Smooth muscle cell (in vitro differentiated cells): ENCODE data around the gene KCNQ1. TPM values are rescaled to one million over a fixed set of nuclear protein-coding genes. Genes with fewer than 3 reads are reported as not detected.

Experiments used
- DNase-seq: peaks from one replicate; lab custom pipeline; 2025; ENCODE audit not compliant: unreplicated experiment; lab: John Stamatoyannopoulos, UW
- H2AFZ ChIP-seq: fragments of 200-600 bp; sonication (generic); 2 replicates; pipeline ENCODE4 v1.6.0; 2016; ENCODE audit warnings: antibody characterized with exemption, low read depth, mild to moderate bottlenecking
- H3F3A ChIP-seq: fragments of 200-600 bp; sonication (generic); 2 replicates; pipeline ENCODE4 v1.6.0; 2017; ENCODE audit warnings: antibody characterized with exemption, low read depth
- H3K27ac ChIP-seq: fragments of 200-600 bp; sonication (generic); 2 replicates; pipeline ENCODE4 v1.5.1; 2016; ENCODE audit warnings: low read depth, mild to moderate bottlenecking
- H3K27me3 ChIP-seq: fragments of 200-600 bp; sonication (generic); 2 replicates; pipeline ENCODE4 v1.6.1; 2016; ENCODE audit warnings: low read depth, mild to moderate bottlenecking
- H3K36me3 ChIP-seq: fragments of 200-600 bp; sonication (generic); 2 replicates; pipeline ENCODE4 v1.5.1; 2016; ENCODE audit warnings: low read depth
- H3K4me1 ChIP-seq: fragments of 200-600 bp; sonication (generic); 2 replicates; pipeline ENCODE4 v1.5.1; 2016; ENCODE audit warnings: low read depth
- H3K4me2 ChIP-seq: fragments of 200-600 bp; sonication (generic); 2 replicates; pipeline ENCODE4 v1.6.0; 2016; ENCODE audit warnings: mild to moderate bottlenecking
- H3K4me3 ChIP-seq: fragments of 200-600 bp; sonication (generic); 2 replicates; pipeline ENCODE4 v1.5.1; 2016; ENCODE audit warnings: mild to moderate bottlenecking
- H3K79me2 ChIP-seq: fragments of 200-600 bp; sonication (generic); 2 replicates; pipeline ENCODE4 v1.6.0; 2016; ENCODE audit warnings: low read depth, mild to moderate bottlenecking
- H3K9ac ChIP-seq: fragments of 200-600 bp; sonication (generic); 2 replicates; pipeline ENCODE4 v1.6.0; 2016; ENCODE audit warnings: low read depth
- H3K9me3 ChIP-seq: fragments of 200-600 bp; sonication (generic); replicated peaks from 2 replicates; pipeline ENCODE4 v1.5.1; 2016; ENCODE audit warnings: low read depth
- H4K20me1 ChIP-seq: fragments of 200-600 bp; sonication (generic); 2 replicates; pipeline ENCODE4 v1.6.0; 2016; ENCODE audit warnings: low read depth
- WGBS: methylation state at CpG from one replicate; pipeline ENCODE4 v1.1.7; 2016; ENCODE audit warnings: low lambda C conversion rate; 5-methylcytosine and 5-hydroxymethylcytosine counted together
- polyA plus RNA-seq: library from polyadenylated mRNA; unstranded; fragments of >200 nt; fragmentation: Nextera tagmentation; extraction: Ambion mirVana; gene quantifications from 2 replicates; pipeline ENCODE4 v1.2.1, GENCODE V29; 2016
- total RNA-seq: library from RNA; depleted of rRNA; stranded (reverse); fragments of >200 nt; gene quantifications from 2 replicates; pipeline ENCODE4 v1.2.3, GENCODE V29; 2014
- TF ChIP-seq, protein P1 (sequence below): fragments of 200-600 bp; sonication (generic); IDR thresholded peaks from 2 replicates; pipeline ENCODE4 v1.5.1; 2017; ENCODE audit warnings: borderline replicate concordance, mild to moderate bottlenecking, antibody characterized with exemption; ENCODE audit not compliant: insufficient read depth, poor library complexity, severe bottlenecking

Gene KCNQ1
- total and polyA plus RNA-seq, 2 experiments from 2014 or later, result 1.3 to 2.3 TPM

DNA sequence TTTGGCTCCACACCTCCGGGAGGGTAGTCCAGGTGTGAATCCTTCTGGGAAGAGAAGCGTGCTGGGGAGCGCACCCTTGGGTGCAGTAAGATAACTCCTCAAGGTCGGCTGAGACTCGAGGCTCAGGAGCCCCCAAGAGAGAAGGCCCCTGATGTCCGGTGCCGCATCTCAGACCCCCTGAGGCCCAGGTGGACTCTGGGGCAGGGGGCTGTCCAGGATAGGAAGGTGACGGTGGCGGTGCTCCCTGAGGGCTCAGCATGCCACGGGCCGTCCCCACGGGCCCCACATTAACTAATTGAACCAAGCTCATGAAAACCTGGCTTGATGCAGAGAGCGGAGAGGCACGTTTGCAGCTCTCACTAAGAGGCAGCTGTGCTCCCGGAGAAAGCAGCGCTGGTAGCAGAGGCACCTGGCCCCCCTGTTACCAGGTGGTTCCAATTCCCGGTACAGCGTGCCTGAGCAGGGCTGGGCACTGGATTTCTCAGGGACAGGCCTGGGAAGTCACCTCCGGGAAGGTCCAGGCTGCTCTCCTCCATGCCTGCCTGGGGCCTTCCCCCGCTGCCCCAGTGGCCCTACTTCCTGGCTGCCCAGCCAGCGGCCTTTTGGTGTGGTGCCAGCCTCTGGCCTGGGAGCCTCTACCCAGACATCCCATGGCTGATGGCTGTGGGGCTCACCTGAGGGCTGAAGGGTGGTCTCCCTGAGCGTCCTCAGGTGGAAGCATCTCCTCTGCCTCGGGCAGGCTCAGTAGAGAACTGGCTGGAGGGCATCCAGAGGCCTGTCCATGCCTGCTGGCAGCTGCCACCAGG lies 1.1 kb downstream of the KCNQ1 start:
- H3K27me3 ChIP-seq, result peaks cover 82% of the 10 kb centered on the region
- no peak overlapping the region for H3K27ac ChIP-seq
- no peak for DNase-seq
- 77% methylated on average over 23 of the region's 23 CpGs for WGBS
- H3F3A ChIP-seq, result no peaks in the 10 kb centered on the region
- peak overlapping the region; percentile 23 for H3K4me3 ChIP-seq
- no peaks in the 10 kb centered on the region for H3K79me2 ChIP-seq
- H3K9ac ChIP-seq, result no peak overlapping the region
- H4K20me1 ChIP-seq, result no peaks in the 10 kb centered on the region
- no peak overlapping the region for H2AFZ ChIP-seq
- H3K4me1 ChIP-seq, result no peaks in the 10 kb centered on the region
- H3K36me3 ChIP-seq, result no peaks in the 10 kb centered on the region
- H3K9me3 ChIP-seq, result no peaks in the 10 kb centered on the region
- TF ChIP-seq, protein P1, sequence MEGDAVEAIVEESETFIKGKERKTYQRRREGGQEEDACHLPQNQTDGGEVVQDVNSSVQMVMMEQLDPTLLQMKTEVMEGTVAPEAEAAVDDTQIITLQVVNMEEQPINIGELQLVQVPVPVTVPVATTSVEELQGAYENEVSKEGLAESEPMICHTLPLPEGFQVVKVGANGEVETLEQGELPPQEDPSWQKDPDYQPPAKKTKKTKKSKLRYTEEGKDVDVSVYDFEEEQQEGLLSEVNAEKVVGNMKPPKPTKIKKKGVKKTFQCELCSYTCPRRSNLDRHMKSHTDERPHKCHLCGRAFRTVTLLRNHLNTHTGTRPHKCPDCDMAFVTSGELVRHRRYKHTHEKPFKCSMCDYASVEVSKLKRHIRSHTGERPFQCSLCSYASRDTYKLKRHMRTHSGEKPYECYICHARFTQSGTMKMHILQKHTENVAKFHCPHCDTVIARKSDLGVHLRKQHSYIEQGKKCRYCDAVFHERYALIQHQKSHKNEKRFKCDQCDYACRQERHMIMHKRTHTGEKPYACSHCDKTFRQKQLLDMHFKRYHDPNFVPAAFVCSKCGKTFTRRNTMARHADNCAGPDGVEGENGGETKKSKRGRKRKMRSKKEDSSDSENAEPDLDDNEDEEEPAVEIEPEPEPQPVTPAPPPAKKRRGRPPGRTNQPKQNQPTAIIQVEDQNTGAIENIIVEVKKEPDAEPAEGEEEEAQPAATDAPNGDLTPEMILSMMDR, result no peak
- no peak overlapping the region for H3K4me2 ChIP-seq

DNA sequence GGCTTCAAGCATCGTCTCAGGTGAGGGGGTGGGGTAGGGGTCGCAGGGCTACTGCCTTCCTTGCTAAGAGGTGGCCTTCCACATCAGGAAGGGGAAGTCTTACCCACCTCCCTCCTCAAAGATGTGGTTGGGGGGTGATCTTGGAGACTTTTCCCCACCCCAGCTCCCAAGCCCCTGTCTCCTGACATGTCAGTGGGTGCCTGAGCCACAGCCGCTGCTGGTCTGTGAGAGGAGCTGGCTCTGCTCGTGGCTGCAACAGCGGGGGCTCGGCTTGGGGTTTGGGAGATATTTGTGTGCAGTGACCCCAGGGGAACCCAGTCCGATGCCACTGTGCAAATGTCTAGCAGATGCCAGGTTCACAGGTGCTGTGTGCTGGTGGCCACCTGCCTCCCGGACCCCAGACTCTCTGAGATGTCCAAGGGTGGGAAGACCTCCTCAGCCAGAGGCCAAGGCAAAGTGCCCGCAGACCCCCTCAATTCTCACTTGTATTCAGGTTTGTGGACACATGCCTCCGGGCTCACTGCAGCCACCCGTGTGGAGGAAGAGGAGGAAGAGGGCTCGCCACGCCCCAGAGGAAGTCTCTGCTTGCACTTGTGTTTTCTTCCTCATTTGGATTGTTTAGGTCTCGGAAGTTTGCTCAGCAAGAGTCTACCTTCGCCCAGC lies 1.9 kb downstream of the KCNQ1 start:
- no peak overlapping the region for H3K4me3 ChIP-seq
- DNase-seq, result no peak
- WGBS, result 90% methylated on average over 15 of the region's 15 CpGs
- no peak overlapping the region for H2AFZ ChIP-seq
- no peaks in the 10 kb centered on the region for H3K9me3 ChIP-seq
- no peaks in the 10 kb centered on the region for H4K20me1 ChIP-seq
- TF ChIP-seq, protein P1, result no peak
- H3K27ac ChIP-seq, result no peak overlapping the region
- no peak overlapping the region for H3K9ac ChIP-seq
- no peak overlapping the region for H3K4me2 ChIP-seq
- H3F3A ChIP-seq, result no peaks in the 10 kb centered on the region
- H3K4me1 ChIP-seq, result no peaks in the 10 kb centered on the region
- H3K79me2 ChIP-seq, result no peaks in the 10 kb centered on the region
- H3K36me3 ChIP-seq, result no peaks in the 10 kb centered on the region
- peaks cover 78% of the 10 kb centered on the region for H3K27me3 ChIP-seq

DNA sequence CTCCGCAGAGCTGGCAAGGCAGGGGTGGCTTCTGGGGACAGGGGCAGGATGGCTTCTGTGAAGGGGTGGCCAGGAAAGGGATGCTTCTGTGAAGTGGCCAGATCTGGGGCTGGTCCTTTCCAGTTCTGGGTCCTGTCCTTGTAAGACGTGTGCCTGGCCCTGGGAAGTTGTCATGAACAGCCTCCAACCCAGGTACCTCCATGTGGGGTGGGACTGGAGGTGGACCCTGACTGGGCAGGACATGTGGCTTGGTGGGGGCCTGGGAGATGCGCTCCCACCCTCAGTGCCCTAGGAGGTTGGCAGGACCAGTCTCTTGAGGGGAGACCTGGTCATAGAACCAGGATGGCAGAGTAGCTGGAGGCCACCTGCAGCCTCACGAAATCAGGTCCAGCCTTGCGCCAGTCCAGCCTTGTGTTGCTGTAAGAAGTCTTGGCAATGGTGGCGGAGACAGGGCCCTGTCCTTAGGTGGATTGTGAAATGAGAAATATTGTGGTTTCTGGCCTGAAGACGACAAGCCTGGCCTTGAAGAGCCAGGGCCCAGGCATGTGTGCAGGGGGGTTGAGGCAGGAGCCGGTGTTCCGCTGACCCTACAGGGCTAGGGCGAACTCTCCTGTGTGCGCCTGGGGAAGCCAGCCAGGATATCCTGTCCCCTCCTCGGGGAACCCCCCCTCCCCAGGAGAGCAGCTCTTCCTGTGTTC lies 2.6 kb downstream of the KCNQ1 start:
- no peak overlapping the region for H2AFZ ChIP-seq
- no peaks in the 10 kb centered on the region for H3K79me2 ChIP-seq
- H4K20me1 ChIP-seq, result no peaks in the 10 kb centered on the region
- WGBS, result 92% methylated on average over 12 of the region's 12 CpGs
- H3K9me3 ChIP-seq, result no peaks in the 10 kb centered on the region
- H3K4me2 ChIP-seq, result no peak overlapping the region
- no peak overlapping the region for H3K4me3 ChIP-seq
- no peaks in the 10 kb centered on the region for H3K4me1 ChIP-seq
- H3K36me3 ChIP-seq, result no peaks in the 10 kb centered on the region
- H3F3A ChIP-seq, result no peaks in the 10 kb centered on the region
- peaks cover 72% of the 10 kb centered on the region for H3K27me3 ChIP-seq
- TF ChIP-seq, protein P1, result no peak
- H3K9ac ChIP-seq, result no peak overlapping the region
- H3K27ac ChIP-seq, result no peak overlapping the region
- DNase-seq, result no peak
